Brain microvascular endothelial cell (primary cell): ENCODE data around the gene DUSP6.

Experiments used
- DNase-seq: peaks from one replicate; pipeline ENCODE4 v3.0.0-alpha.2; 2020
- H3K27ac ChIP-seq: fragments of 250-450 bp; sonication (Bioruptor Pico); 2 replicates; pipeline ENCODE4 v1.5.1; 2020; ENCODE audit warnings: mild to moderate bottlenecking, moderate library complexity
- H3K27me3 ChIP-seq: fragments of 250-450 bp; sonication (Bioruptor Pico); replicated peaks from 2 replicates; pipeline ENCODE4 v1.5.1; 2020; ENCODE audit warnings: mild to moderate bottlenecking
- H3K36me3 ChIP-seq: fragments of 250-450 bp; sonication (Bioruptor Pico); replicated peaks from 2 replicates; pipeline ENCODE4 v1.5.1; 2020; ENCODE audit warnings: mild to moderate bottlenecking
- H3K4me3 ChIP-seq: 2 replicates; pipeline ENCODE4 v1.5.1; 2011; ENCODE audit warnings: low read depth, mild to moderate bottlenecking, control low read depth, low read length, moderate library complexity
- in situ Hi-C: cut with HindIII; loops from 2 replicates; pipeline ENCODE4 v1.10.0; 2017; ENCODE audit warnings: low sequenced_read_pairs, low pct_ligation_motif_present
- TF ChIP-seq, protein P1 (sequence below): IDR thresholded peaks from 2 replicates; pipeline ENCODE4 v1.5.1; 2011; ENCODE audit warnings: low read depth, mild to moderate bottlenecking, moderate library complexity, low read length, control low read depth, inconsistent platforms; ENCODE audit errors: missing control alignments

Gene DUSP6

DNA sequence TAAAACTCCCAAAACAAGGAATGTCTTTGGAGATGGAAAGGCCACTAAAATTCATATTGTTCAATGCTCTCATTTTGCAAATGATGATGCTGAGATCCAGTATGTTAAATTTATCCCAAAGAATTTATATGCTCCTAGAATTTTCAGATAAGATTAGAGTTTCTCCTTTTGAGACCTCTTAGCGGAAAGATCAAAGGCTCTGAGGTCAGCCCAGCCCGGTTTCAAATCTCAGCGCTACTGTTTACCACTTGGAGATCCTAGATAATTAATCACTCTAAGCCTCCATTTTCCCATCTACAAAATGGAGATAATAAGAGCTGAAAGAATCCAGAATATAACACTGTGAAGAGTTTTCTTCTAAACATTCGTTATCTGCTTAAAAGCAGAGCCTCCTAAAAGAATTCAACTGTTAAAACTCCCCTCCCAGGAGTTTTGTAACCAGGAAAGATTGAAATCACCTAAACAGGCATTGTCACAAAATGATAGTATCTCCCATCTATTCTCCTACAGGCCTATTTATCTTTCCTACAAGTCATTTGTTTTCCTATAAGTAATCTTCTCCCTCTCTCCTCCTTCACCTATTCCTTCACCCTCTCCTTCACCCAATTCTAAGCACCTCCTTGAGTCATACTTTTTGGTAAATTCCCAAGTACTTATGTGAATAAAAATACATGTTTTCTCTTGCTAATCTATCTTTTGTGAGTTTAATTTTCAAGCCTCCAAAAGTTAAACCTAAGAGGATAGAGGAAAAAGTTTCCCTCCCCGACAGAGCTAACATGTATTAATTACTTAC, 16.7 kb downstream of the DUSP6 start:
- TF ChIP-seq, protein P1, sequence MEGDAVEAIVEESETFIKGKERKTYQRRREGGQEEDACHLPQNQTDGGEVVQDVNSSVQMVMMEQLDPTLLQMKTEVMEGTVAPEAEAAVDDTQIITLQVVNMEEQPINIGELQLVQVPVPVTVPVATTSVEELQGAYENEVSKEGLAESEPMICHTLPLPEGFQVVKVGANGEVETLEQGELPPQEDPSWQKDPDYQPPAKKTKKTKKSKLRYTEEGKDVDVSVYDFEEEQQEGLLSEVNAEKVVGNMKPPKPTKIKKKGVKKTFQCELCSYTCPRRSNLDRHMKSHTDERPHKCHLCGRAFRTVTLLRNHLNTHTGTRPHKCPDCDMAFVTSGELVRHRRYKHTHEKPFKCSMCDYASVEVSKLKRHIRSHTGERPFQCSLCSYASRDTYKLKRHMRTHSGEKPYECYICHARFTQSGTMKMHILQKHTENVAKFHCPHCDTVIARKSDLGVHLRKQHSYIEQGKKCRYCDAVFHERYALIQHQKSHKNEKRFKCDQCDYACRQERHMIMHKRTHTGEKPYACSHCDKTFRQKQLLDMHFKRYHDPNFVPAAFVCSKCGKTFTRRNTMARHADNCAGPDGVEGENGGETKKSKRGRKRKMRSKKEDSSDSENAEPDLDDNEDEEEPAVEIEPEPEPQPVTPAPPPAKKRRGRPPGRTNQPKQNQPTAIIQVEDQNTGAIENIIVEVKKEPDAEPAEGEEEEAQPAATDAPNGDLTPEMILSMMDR, result no peak
- H3K4me3 ChIP-seq, result no peak overlapping the region
- no peaks in the 10 kb centered on the region for H3K36me3 ChIP-seq
- no peak for DNase-seq
- in situ Hi-C loops, result no loop called here
- H3K27ac ChIP-seq, result no peak overlapping the region
- H3K27me3 ChIP-seq, result no peaks in the 10 kb centered on the region

GRCh38 chr12:89334548-89335169, 17.6 kb downstream of the DUSP6 start:
- no peak overlapping the region for H3K27ac ChIP-seq
- no peak for DNase-seq
- no peaks in the 10 kb centered on the region for H3K36me3 ChIP-seq
- TF ChIP-seq, protein P1, result no peak
- no peak overlapping the region for H3K4me3 ChIP-seq
- no peaks in the 10 kb centered on the region for H3K27me3 ChIP-seq
- in situ Hi-C loops, result no loop called here

DNA sequence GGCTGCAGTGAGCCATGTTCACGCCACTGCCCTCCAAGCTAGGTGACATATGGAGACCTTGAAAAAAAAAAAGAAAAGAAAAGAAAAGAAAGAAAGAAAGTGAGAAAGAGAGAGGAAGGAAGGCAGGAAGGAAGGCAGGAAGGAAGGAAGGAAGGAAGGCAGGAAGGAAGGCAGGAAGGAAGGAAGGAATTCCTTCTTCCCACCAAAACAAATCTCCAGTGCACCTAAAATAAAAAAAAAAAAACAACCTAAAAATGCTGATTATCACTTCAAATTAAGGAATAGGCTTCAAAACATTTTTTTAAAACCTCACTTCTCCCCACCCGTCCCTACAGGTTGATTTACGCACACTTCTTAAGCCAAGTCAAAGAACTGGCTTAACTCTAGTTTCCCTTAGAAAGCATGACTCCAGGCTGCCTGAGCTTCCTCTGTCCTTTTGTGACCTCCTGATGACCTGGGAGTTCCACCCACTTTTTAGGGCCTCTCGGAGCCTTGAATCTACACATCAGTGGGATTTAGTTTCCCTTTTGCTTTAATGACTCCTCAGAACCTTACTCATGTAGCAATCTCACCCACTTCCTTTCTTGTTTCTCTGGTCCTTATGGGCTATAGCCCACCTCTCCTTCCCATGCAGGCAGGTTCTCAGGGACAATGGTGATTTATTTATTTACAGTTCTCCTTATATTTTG, 18.6 kb downstream of the DUSP6 start:
- DNase-seq, result no peak
- Histone ChIP-seq H3K36me3 (no peaks in the 10 kb centered on the region), H3K27me3 (no peaks in the 10 kb centered on the region), H3K27ac (no peak overlapping the region), H3K4me3 (no peak overlapping the region)
- TF ChIP-seq, protein P1, result no peak
- in situ Hi-C loops, result no loop called here

DNA sequence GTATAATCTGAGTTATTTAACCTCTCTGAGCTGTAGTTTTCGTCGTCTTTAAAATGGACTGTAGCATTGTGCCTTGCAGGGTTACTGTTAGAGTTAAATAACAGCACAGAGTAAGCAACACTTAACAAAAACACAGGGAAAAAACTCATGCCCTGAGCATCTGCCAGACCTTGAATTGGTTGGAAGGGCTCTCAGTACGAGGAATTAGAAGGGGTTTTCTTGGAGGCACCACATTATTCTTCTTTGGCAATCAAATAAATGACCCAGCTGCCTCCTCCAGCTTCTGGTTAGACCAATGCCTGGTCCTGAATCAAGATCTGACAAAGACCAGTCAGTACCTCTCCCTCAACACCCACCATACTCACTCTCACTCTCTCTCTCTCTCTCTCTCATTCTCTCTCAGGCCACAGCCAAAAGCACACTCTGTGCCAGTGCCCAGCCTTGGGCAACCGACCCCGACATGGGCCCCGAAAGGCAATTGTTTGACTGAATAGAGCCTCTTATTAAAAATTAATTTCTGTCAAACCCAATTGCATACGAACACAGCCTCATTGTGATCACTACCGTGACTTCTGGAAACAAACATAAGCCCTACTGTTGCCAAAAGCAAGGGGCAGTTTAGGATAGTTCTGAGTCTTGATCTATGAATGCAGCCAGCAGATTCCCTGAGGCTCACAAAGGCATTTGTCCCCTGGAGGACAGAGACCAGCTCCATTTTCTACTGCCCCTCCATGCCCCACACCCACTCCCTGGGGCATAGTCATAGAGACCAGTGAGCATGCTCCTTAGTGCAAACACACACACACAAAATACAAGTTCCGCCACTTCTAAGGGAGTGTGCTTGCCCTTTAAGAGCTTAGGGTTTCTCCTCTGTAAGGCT, 23.9 kb downstream of the DUSP6 start:
- H3K27ac ChIP-seq, result no peak overlapping the region
- H3K27me3 ChIP-seq, result no peaks in the 10 kb centered on the region
- H3K36me3 ChIP-seq, result no peaks in the 10 kb centered on the region
- in situ Hi-C loops, result no loop called here
- TF ChIP-seq, protein P1, result no peak
- H3K4me3 ChIP-seq, result no peak overlapping the region
- no peak for DNase-seq

DNA sequence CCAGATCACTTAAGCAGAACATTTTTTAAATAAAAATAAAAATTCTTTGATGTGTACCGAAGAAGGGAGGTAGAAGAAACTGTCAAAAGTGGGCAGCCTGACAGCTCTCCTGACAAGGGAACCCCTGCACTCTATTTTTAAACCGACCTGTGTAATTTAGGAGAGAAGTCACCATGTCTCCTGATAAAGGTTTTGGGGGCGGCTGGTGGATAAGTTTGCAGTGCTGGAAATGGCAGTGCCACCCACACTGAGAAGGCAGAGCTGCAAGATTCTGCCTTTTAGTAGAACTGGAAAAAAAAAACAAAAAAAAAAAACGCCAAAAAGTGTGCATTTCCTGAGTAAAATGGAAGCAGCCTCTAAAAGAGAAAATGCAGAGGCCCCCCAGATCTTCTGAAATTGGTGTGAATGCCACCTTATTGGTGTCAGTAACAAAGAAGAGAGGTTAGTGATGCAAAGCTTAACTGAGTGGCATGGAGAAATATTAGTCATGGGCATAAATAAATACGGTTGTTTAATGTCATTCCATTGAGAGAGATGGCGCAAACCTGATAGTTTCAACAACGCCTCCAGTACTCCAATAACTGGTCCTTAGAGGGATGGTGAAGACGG, 24.7 kb downstream of the DUSP6 start:
- Histone ChIP-seq H3K27me3 (no peaks in the 10 kb centered on the region), H3K27ac (no peak overlapping the region), H3K36me3 (no peaks in the 10 kb centered on the region), H3K4me3 (no peak overlapping the region)
- in situ Hi-C loops, result no loop called here
- DNase-seq, result no peak
- TF ChIP-seq, protein P1, result no peak
